ENCODE measurements around the gene DDX24.

The DDX24 gene

GRCh38 chr14:94124582-94125377, 43.8 kb upstream of the DDX24 start:
- no peak for TF ChIP-seq CTCF (IDR thresholded peaks at IDR 0.05; ENCODE audit: poor library complexity, severe bottlenecking)
- DNase-seq (ENCODE audit: low spot score) (no peak), ATAC-seq (ENCODE audit: low read depth) (no peak)
- Histone ChIP-seq H3K36me3 (ENCODE audit: low read depth) (no peaks in the 10 kb centered on the region), H3K27me3 (ENCODE audit: insufficient read depth, poor library complexity, severe bottlenecking) (no peaks in the 10 kb centered on the region), H3K4me3 (ENCODE audit: severe bottlenecking) (no peak overlapping the region), H3K27ac (ENCODE audit: poor library complexity, severe bottlenecking) (no peak overlapping the region), H3K4me1 (ENCODE audit: insufficient read depth, poor library complexity, severe bottlenecking) (no peaks in the 10 kb centered on the region), H3K9me3 (ENCODE audit: severe bottlenecking) (no peaks in the 10 kb centered on the region)

- Histone ChIP-seq H3K4me3 (ENCODE audit: severe bottlenecking) (no peak overlapping the region), H3K27me3 (ENCODE audit: insufficient read depth, poor library complexity, severe bottlenecking) (no peaks in the 10 kb centered on the region), H3K4me1 (ENCODE audit: insufficient read depth, poor library complexity, severe bottlenecking) (no peaks in the 10 kb centered on the region), H3K36me3 (ENCODE audit: low read depth) (no peaks in the 10 kb centered on the region), H3K9me3 (ENCODE audit: severe bottlenecking) (no peaks in the 10 kb centered on the region), H3K27ac (ENCODE audit: poor library complexity, severe bottlenecking) (no peak overlapping the region)
- no peak for ATAC-seq (ENCODE audit: low read depth)
- DNase-seq (ENCODE audit: low spot score): no peak
- TF ChIP-seq CTCF (IDR thresholded peaks at IDR 0.05; ENCODE audit: poor library complexity, severe bottlenecking): no peak
These were observed 42.9 kb upstream of the DDX24 start for GRCh38 chr14:94123868-94124267.

- no peaks in the 10 kb centered on the region for H3K4me1 ChIP-seq (ENCODE audit: insufficient read depth, poor library complexity, severe bottlenecking)
- H3K27ac ChIP-seq (ENCODE audit: poor library complexity, severe bottlenecking): no peak overlapping the region
- H3K36me3 ChIP-seq (ENCODE audit: low read depth): no peaks in the 10 kb centered on the region
- DNase-seq (ENCODE audit: low spot score) (no peak), ATAC-seq (ENCODE audit: low read depth) (no peak)
- H3K4me3 ChIP-seq (ENCODE audit: severe bottlenecking): no peak overlapping the region
- no peak for TF ChIP-seq CTCF (IDR thresholded peaks at IDR 0.05; ENCODE audit: poor library complexity, severe bottlenecking)
- no peaks in the 10 kb centered on the region for H3K9me3 ChIP-seq (ENCODE audit: severe bottlenecking)
- H3K27me3 ChIP-seq (ENCODE audit: insufficient read depth, poor library complexity, severe bottlenecking): no peaks in the 10 kb centered on the region
These were observed 42.3 kb upstream of the DDX24 start for GRCh38 chr14:94123296-94123695.

- H3K9me3 ChIP-seq (ENCODE audit: severe bottlenecking): no peaks in the 10 kb centered on the region
- DNase-seq (ENCODE audit: low spot score): no peak
- no peak for TF ChIP-seq CTCF (IDR thresholded peaks at IDR 0.05; ENCODE audit: poor library complexity, severe bottlenecking)
- no peak overlapping the region for H3K27ac ChIP-seq (ENCODE audit: poor library complexity, severe bottlenecking)
- H3K4me3 ChIP-seq (ENCODE audit: severe bottlenecking): no peak overlapping the region
- no peak for ATAC-seq (ENCODE audit: low read depth)
- H3K27me3 ChIP-seq (ENCODE audit: insufficient read depth, poor library complexity, severe bottlenecking): no peaks in the 10 kb centered on the region
- no peaks in the 10 kb centered on the region for H3K4me1 ChIP-seq (ENCODE audit: insufficient read depth, poor library complexity, severe bottlenecking)
- H3K36me3 ChIP-seq (ENCODE audit: low read depth): no peaks in the 10 kb centered on the region
These were observed 41.4 kb upstream of the DDX24 start for GRCh38 chr14:94122438-94122837.

GRCh38 chr14:94121485-94121884, 40.5 kb upstream of the DDX24 start:
- no peak for ATAC-seq (ENCODE audit: low read depth)
- Histone ChIP-seq H3K4me3 (ENCODE audit: severe bottlenecking) (no peak overlapping the region), H3K9me3 (ENCODE audit: severe bottlenecking) (no peaks in the 10 kb centered on the region), H3K4me1 (ENCODE audit: insufficient read depth, poor library complexity, severe bottlenecking) (no peaks in the 10 kb centered on the region), H3K36me3 (ENCODE audit: low read depth) (no peaks in the 10 kb centered on the region), H3K27ac (ENCODE audit: poor library complexity, severe bottlenecking) (no peak overlapping the region), H3K27me3 (ENCODE audit: insufficient read depth, poor library complexity, severe bottlenecking) (no peaks in the 10 kb centered on the region)
- no peak for TF ChIP-seq CTCF (IDR thresholded peaks at IDR 0.05; ENCODE audit: poor library complexity, severe bottlenecking)
- DNase-seq (ENCODE audit: low spot score): no peak

All from RWPE2 (cell line).